CD14-positive monocyte (primary cell): ENCODE data around the gene GLIPR1. TPM values are rescaled to one million over a fixed set of nuclear protein-coding genes. Genes with fewer than 3 reads are reported as not detected.

Experiments used
- DNase-seq, 3 donors: peaks; one replicate each; pipeline ENCODE4 v3.0.0-alpha.2; 2011 to 2022
- H2AFZ ChIP-seq: 2 replicates; pipeline ENCODE4 v1.6.0; 2012; ENCODE audit warnings: mild to moderate bottlenecking, low read depth, low read length, inconsistent platforms; ENCODE audit not compliant: insufficient read depth, poor library complexity, severe bottlenecking
- H3K27ac ChIP-seq, 2 donors: 1 replicate in 1 of 2; 2 replicates in 1 of 2; pipeline ENCODE4 v1.5.1; 2012 to 2013; ENCODE audit warnings: low read length in 2 of 2, control low read depth in 1 of 2, inconsistent platforms in 1 of 2, low read depth in 1 of 2, mild to moderate bottlenecking in 1 of 2
- H3K27me3 ChIP-seq, 2 donors: one replicate each; pipeline versions ENCODE4 v1.6.0 to v1.6.1; 2011 to 2013; ENCODE audit warnings: low read length in 2 of 2; ENCODE audit not compliant: control insufficient read depth in 2 of 2, insufficient read depth in 2 of 2
- H3K36me3 ChIP-seq, 2 donors: replicated peaks in 1 of 2; 1 replicate in 1 of 2; 2 replicates in 1 of 2; pipeline versions ENCODE4 v1.5.1 to v1.6.1; 2012 to 2013; ENCODE audit warnings: low read length in 2 of 2, control low read depth in 1 of 2, inconsistent platforms in 1 of 2, mild to moderate bottlenecking in 1 of 2; ENCODE audit not compliant: insufficient read depth in 2 of 2, control insufficient read depth in 1 of 2
- H3K4me1 ChIP-seq, 2 donors: 1 replicate in 1 of 2; 2 replicates in 1 of 2; pipeline versions ENCODE4 v1.5.1 to v1.6.1; 2012 to 2013; ENCODE audit warnings: low read length in 2 of 2, control low read depth in 1 of 2, inconsistent platforms in 1 of 2, mild to moderate bottlenecking in 1 of 2, moderate library complexity in 1 of 2; ENCODE audit not compliant: insufficient read depth in 2 of 2, control insufficient read depth in 1 of 2
- H3K4me2 ChIP-seq: replicated peaks from 2 replicates; pipeline ENCODE3; 2012; ENCODE audit warnings: low read length, moderate library complexity, mild to moderate bottlenecking; ENCODE audit not compliant: poor library complexity, severe bottlenecking; ENCODE audit errors: extremely low read depth
- H3K4me3 ChIP-seq, 3 experiments: fragments of 200-600 bp in 1 of 3; sonication (generic) in 1 of 3; replicated peaks in 1 of 3; 1 replicate in 2 of 3; 2 replicates in 1 of 3; pipeline ENCODE4 v1.5.1; 2011 to 2013; ENCODE audit warnings: low read length in 3 of 3, mild to moderate bottlenecking in 3 of 3, control low read depth in 2 of 3, low read depth in 2 of 3, inconsistent platforms in 1 of 3, moderate library complexity in 1 of 3
- H3K79me2 ChIP-seq: 2 replicates; pipeline ENCODE4 v1.6.0; 2012; ENCODE audit warnings: mild to moderate bottlenecking, control low read depth, inconsistent platforms, low read length, moderate library complexity; ENCODE audit not compliant: insufficient read depth
- H3K9ac ChIP-seq: 2 replicates; pipeline ENCODE4 v1.6.0; 2017; ENCODE audit warnings: low read length, mild to moderate bottlenecking; ENCODE audit not compliant: insufficient read depth, poor library complexity, severe bottlenecking
- H3K9me3 ChIP-seq, 2 donors: replicated peaks in 1 of 2; 1 replicate in 1 of 2; 2 replicates in 1 of 2; pipeline versions ENCODE4 v1.5.1 to v1.6.1; 2012 to 2013; ENCODE audit warnings: low read length in 2 of 2, control low read depth in 1 of 2; ENCODE audit not compliant: control insufficient read depth in 1 of 2, insufficient read depth in 1 of 2
- H4K20me1 ChIP-seq: 2 replicates; pipeline ENCODE4 v1.6.0; 2012; ENCODE audit warnings: mild to moderate bottlenecking, low read length, control low read depth, moderate library complexity; ENCODE audit not compliant: insufficient read depth
- H3K27ac Mint-ChIP-seq, 7 donors: one replicate each; pipeline ENCODE4 v1.8.0; 2020; ENCODE audit warnings: mild to moderate bottlenecking in 7 of 7, mixed read lengths in 7 of 7, moderate library complexity in 6 of 7, inconsistent platforms in 2 of 7
- H3K27me3 Mint-ChIP-seq, 3 donors: one replicate each; pipeline ENCODE4 v1.8.0; 2021 to 2022; ENCODE audit warnings: low read depth in 3 of 3, mild to moderate bottlenecking in 3 of 3, mixed read lengths in 3 of 3, moderate library complexity in 3 of 3, inconsistent platforms in 1 of 3
- H3K36me3 Mint-ChIP-seq, 2 donors: one replicate each; pipeline ENCODE4 v1.8.0; 2020; ENCODE audit warnings: mixed read lengths in 2 of 2, inconsistent platforms in 1 of 2, mild to moderate bottlenecking in 1 of 2
- H3K4me1 Mint-ChIP-seq: one replicate; pipeline ENCODE4 v1.8.0; 2020; ENCODE audit warnings: mild to moderate bottlenecking, mixed read lengths
- H3K4me3 Mint-ChIP-seq, 2 donors: one replicate each; pipeline ENCODE4 v1.8.0; 2020; ENCODE audit warnings: mild to moderate bottlenecking in 2 of 2, mixed read lengths in 2 of 2, moderate library complexity in 1 of 2
- H3K9me3 Mint-ChIP-seq, 7 donors: one replicate each; pipeline ENCODE4 v1.8.0; 2020 to 2022; ENCODE audit warnings: mixed read lengths in 7 of 7, mild to moderate bottlenecking in 6 of 7, moderate library complexity in 6 of 7, inconsistent platforms in 2 of 7
- CTCF ChIP-seq: fragments of 200-600 bp; IDR thresholded peaks from one replicate; pipeline ENCODE4 v1.8.0; 2022; ENCODE audit warnings: antibody characterized with exemption, mild to moderate bottlenecking
- WGBS: methylation state at CpG from one replicate; pipeline ENCODE4 v1.1.5; 2013; ENCODE audit warnings: missing lambda C conversion rate; ENCODE audit not compliant: insufficient coverage; 5-methylcytosine and 5-hydroxymethylcytosine counted together
- intact Hi-C, 2 donors: fragments of 100-400 bp; cut with micrococcal nuclease; formaldehyde crosslinking; loops; one replicate each; pipeline versions ENCODE4 v1.15.0 to v1.15.1; 2023
- polyA plus RNA-seq, 3 donors: library from polyadenylated mRNA; depleted of rRNA in 1 of 3; unstranded in 2 of 3; stranded (reverse) in 1 of 3; fragments of 300-500 nt in 2 of 3; fragments of >200 nt in 1 of 3; fragmentation: Illumina TruSeq in 2 of 3; gene quantifications; 1 replicate in 2 of 3; 2 replicates in 1 of 3; pipeline ENCODE4 v1.2.3, GENCODE V29; 2012 to 2021

The GLIPR1 gene
- polyA plus RNA-seq, 3 donors, result 200 to 794 (median 687) TPM

- DNase-seq, result no peak
- Histone ChIP-seq H3K27me3 (no peaks in the 10 kb centered on the region), H3K79me2 (no peaks in the 10 kb centered on the region), H3K36me3 (no peaks in the 10 kb centered on the region), H3K27ac (no peak overlapping the region), H3K9ac (no peak overlapping the region), H3K4me3 (no peak overlapping the region), H3K4me1 (peaks cover 15 to 32% of the 10 kb centered on the region in 2 donors), H3K4me2 (no peak overlapping the region), H4K20me1 (no peaks in the 10 kb centered on the region), H3K9me3 (peaks cover 11 to 21% of the 10 kb centered on the region in 2 donors), H2AFZ (no peak overlapping the region)
- Mint-ChIP-seq H3K9me3 (peaks cover 11 to 31% (median 23%) of the 10 kb centered on the region in 7 donors), H3K36me3 (peaks cover 2 to 5% of the 10 kb centered on the region in 2 donors), H3K4me1 (peaks cover 26% of the 10 kb centered on the region), H3K27me3 (peaks cover 0 to 2% (median 1%) of the 10 kb centered on the region in 3 donors), H3K4me3 (no peak overlapping the region), H3K27ac (no peak overlapping the region)
- intact Hi-C loops, result no loop called here
- TF ChIP-seq CTCF, result no peak
- no CpG with 5 or more reads among the region's 3 CpGs for WGBS
These were observed 20.8 kb upstream of the GLIPR1 start for GRCh38 chr12:75459755-75460154.

DNA sequence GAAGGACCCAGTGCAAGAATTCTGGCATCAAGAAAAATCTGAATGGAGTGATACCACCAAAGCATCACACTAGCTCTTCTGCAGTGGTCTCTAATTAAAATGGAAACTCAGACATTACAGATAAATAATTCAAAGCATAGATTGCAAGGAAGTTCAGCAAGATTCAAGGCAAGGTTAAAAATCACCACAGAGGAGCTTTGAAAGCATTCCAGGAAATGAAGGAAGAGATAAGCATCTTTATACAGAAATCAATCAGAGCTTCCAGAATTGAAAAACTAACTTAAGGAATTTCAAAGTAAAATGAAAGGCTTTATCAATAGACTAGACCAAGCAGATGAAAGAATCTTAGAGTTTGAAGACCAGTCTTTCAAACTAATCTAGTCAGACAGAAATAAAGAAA, 20.4 kb upstream of the GLIPR1 start:
- no peak overlapping the region for H2AFZ ChIP-seq
- peaks cover 2 to 5% of the 10 kb centered on the region in 2 donors for H3K36me3 Mint-ChIP-seq
- H3K4me3 Mint-ChIP-seq, result no peak overlapping the region

More for the DNA sequence above, 20.4 kb upstream of the GLIPR1 start:
- intact Hi-C loops, result no loop called here
- no peak overlapping the region for H3K27ac ChIP-seq
- H3K9ac ChIP-seq, result no peak overlapping the region
- H3K9me3 ChIP-seq, result peaks cover 11 to 21% of the 10 kb centered on the region in 2 donors
- no peaks in the 10 kb centered on the region for H4K20me1 ChIP-seq
- DNase-seq, result no peak
- H3K4me1 ChIP-seq, result peaks cover 15 to 28% of the 10 kb centered on the region in 2 donors
- H3K27ac Mint-ChIP-seq, result no peak overlapping the region
- H3K27me3 ChIP-seq, result no peaks in the 10 kb centered on the region
- no peak overlapping the region for H3K4me2 ChIP-seq
- TF ChIP-seq CTCF, result no peak
- H3K36me3 ChIP-seq, result no peaks in the 10 kb centered on the region
- no peak overlapping the region for H3K4me3 ChIP-seq
- no peaks in the 10 kb centered on the region for H3K79me2 ChIP-seq
- peaks cover 22% of the 10 kb centered on the region for H3K4me1 Mint-ChIP-seq
- H3K27me3 Mint-ChIP-seq, result peaks cover 0 to 2% (median 1%) of the 10 kb centered on the region in 3 donors
- H3K9me3 Mint-ChIP-seq, result peaks cover 11 to 31% (median 20%) of the 10 kb centered on the region in 7 donors
